ENCODE data around the gene DRD2. TPM values are rescaled to one million over a fixed set of nuclear protein-coding genes. Genes with fewer than 3 reads are reported as not detected.

DRD2 gene
- total and polyA plus RNA-seq, 4 donors: not detected

DNA sequence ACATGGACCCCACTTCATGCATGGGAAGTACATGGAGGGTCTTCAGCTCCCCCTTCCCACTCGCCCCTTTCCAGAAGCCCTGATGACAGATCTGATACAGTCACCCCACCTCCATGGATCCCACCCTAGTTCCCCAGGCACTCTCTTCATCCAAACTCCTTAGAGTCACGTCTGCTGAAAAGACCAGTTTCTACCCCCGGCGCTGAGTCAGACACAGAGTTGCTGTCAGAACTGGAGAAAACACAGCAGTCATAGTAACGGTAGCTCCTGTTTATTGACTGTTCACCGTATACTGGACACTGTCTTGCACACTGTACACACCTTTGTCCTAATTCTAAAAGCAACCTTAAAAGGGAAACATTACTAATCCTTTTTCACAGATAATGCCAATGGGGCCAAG is 29.1 kb downstream of the DRD2 start:
- no peak for TF ChIP-seq NR2F2 (IDR thresholded peaks at IDR 0.05)
- no peak for TF ChIP-seq RAD21 (IDR thresholded peaks at IDR 0.05)
- no peak for TF ChIP-seq SP1 (IDR thresholded peaks at IDR 0.05)
- H3K9me3 ChIP-seq (ENCODE audit: control insufficient read depth in 4 of 4, low read length in 3 of 4): no peaks in the 10 kb centered on the region
- H3K36me3 ChIP-seq (ENCODE audit: control insufficient read depth in 4 of 4, insufficient read depth in 3 of 4, low read depth in 1 of 4, low read length in 3 of 4): no peaks in the 10 kb centered on the region
- WGBS: 66% methylated on average over 6 of the region's 6 CpGs
- H3K4me1 ChIP-seq (ENCODE audit: control insufficient read depth in 4 of 4, insufficient read depth in 4 of 4, low read length in 3 of 4): no peaks in the 10 kb centered on the region
- H3K27ac ChIP-seq (ENCODE audit: low read depth in 1 of 2, low read length in 2 of 2): no peak overlapping the region
- H3K27me3 ChIP-seq (ENCODE audit: control insufficient read depth in 4 of 4, insufficient read depth in 4 of 4, low read length in 3 of 4): peaks cover 0 to 9% (median 0%) of the 10 kb centered on the region in 4 donors
- DNase-seq (ENCODE audit: low spot score): no peak
- H3K4me3 ChIP-seq (ENCODE audit: low read depth in 1 of 3, low read length in 3 of 3): no peak overlapping the region
- H3K9ac ChIP-seq (ENCODE audit: low read depth in 1 of 2, low read length in 2 of 2): no peak overlapping the region

DNA sequence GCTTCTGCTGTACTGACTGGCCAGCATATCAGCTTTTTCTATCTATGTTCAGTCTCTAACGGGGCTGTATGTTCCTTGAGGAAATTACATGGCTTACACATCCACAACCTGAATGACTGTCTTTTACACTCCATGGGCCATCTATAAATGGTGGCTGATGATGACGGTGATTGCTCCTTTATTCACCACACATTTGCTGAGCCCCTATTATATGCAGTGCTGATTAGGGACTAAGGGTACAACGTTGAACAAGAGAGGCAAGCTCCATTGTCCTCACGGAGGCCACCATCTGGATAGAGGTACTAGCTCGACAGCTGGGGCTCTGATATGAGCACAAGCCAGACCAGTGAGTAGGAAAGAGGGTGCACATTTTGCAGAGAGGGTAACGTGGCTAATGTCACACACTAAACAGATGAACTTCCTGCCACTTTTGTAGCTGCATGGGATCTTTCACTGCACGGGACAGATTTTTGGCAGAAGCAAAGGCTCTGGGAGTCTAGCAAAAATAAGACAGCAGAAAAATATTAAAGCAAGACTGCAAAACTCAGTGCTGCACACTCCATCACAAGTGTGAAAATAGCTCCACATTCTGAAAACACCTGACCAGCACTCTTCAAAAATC is 30.6 kb downstream of the DRD2 start:
- Histone ChIP-seq H3K4me3 (ENCODE audit: low read depth in 1 of 3, low read length in 3 of 3) (no peak overlapping the region), H3K27me3 (ENCODE audit: control insufficient read depth in 4 of 4, insufficient read depth in 4 of 4, low read length in 3 of 4) (peaks cover 0 to 9% (median 0%) of the 10 kb centered on the region in 4 donors), H3K27ac (ENCODE audit: low read depth in 1 of 2, low read length in 2 of 2) (no peak overlapping the region), H3K36me3 (ENCODE audit: control insufficient read depth in 4 of 4, insufficient read depth in 3 of 4, low read depth in 1 of 4, low read length in 3 of 4) (no peaks in the 10 kb centered on the region), H3K4me1 (ENCODE audit: control insufficient read depth in 4 of 4, insufficient read depth in 4 of 4, low read length in 3 of 4) (no peaks in the 10 kb centered on the region), H3K9me3 (ENCODE audit: control insufficient read depth in 4 of 4, low read length in 3 of 4) (no peaks in the 10 kb centered on the region), H3K9ac (ENCODE audit: low read depth in 1 of 2, low read length in 2 of 2) (no peak overlapping the region)
- no peak for DNase-seq (ENCODE audit: low spot score)
- TF ChIP-seq FOXA2 (IDR thresholded peaks at IDR 0.05) (no peak), TAF1 (conservative IDR thresholded peaks at IDR 0.05) (no peak), FOXA1 (IDR thresholded peaks at IDR 0.05) (no peak), EGR1 (IDR thresholded peaks at IDR 0.05; ENCODE audit: low read depth in 2 of 2) (no peak), JUND (IDR thresholded peaks at IDR 0.05) (no peak), NR2F2 (IDR thresholded peaks at IDR 0.05) (no peak), RXRA (IDR thresholded peaks at IDR 0.05) (no peak), RAD21 (IDR thresholded peaks at IDR 0.05) (no peak), YY1 (IDR thresholded peaks at IDR 0.05) (no peak), GABPA (IDR thresholded peaks at IDR 0.05 in 1 of 2, conservative IDR thresholded peaks at IDR 0.05 in 1 of 2) (no peak), SP1 (IDR thresholded peaks at IDR 0.05) (no peak), HNF4G (IDR thresholded peaks at IDR 0.05) (no peak)
- TF ChIP-seq, protein P1, sequence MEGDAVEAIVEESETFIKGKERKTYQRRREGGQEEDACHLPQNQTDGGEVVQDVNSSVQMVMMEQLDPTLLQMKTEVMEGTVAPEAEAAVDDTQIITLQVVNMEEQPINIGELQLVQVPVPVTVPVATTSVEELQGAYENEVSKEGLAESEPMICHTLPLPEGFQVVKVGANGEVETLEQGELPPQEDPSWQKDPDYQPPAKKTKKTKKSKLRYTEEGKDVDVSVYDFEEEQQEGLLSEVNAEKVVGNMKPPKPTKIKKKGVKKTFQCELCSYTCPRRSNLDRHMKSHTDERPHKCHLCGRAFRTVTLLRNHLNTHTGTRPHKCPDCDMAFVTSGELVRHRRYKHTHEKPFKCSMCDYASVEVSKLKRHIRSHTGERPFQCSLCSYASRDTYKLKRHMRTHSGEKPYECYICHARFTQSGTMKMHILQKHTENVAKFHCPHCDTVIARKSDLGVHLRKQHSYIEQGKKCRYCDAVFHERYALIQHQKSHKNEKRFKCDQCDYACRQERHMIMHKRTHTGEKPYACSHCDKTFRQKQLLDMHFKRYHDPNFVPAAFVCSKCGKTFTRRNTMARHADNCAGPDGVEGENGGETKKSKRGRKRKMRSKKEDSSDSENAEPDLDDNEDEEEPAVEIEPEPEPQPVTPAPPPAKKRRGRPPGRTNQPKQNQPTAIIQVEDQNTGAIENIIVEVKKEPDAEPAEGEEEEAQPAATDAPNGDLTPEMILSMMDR (IDR thresholded peaks at IDR 0.05; ENCODE audit: low read depth, low read length, missing input control): no peak
- TF ChIP-seq, protein P2, sequence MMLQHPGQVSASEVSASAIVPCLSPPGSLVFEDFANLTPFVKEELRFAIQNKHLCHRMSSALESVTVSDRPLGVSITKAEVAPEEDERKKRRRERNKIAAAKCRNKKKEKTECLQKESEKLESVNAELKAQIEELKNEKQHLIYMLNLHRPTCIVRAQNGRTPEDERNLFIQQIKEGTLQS (IDR thresholded peaks at IDR 0.05): no peak
- TF ChIP-seq, protein P3, sequence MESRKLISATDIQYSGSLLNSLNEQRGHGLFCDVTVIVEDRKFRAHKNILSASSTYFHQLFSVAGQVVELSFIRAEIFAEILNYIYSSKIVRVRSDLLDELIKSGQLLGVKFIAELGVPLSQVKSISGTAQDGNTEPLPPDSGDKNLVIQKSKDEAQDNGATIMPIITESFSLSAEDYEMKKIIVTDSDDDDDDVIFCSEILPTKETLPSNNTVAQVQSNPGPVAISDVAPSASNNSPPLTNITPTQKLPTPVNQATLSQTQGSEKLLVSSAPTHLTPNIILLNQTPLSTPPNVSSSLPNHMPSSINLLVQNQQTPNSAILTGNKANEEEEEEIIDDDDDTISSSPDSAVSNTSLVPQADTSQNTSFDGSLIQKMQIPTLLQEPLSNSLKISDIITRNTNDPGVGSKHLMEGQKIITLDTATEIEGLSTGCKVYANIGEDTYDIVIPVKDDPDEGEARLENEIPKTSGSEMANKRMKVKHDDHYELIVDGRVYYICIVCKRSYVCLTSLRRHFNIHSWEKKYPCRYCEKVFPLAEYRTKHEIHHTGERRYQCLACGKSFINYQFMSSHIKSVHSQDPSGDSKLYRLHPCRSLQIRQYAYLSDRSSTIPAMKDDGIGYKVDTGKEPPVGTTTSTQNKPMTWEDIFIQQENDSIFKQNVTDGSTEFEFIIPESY (IDR thresholded peaks at IDR 0.05): no peak
- TF ChIP-seq, protein P4, sequence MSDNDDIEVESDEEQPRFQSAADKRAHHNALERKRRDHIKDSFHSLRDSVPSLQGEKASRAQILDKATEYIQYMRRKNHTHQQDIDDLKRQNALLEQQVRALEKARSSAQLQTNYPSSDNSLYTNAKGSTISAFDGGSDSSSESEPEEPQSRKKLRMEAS (IDR thresholded peaks at IDR 0.05): no peak
- WGBS: 58% methylated on average over 7 of the region's 7 CpGs
